ENCODE data around the gene CSH1.
"Not testable (repeated sequence)": the region's sequence is repeated elsewhere in the genome, so short reads cannot be mapped to it uniquely, and the experiment has no call there.

Gene CSH1

DNA sequence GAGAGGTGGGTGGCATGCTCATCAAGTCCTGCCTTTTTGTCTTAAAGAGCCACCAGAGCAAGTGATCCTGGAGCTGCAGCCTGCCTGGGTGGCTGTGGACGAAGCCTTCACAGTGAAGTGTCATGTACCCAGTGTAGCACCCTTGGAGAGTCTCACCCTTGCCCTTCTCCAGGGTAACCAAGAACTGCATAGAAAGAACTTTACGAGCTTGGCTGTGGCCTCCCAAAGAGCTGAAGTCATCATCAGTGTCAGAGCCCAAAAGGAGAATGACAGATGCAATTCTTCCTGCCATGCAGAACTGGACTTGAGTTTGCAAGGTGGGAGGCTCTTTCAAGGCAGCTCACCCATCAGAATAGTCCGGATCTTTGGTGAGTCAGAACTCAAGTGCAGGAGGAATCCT lies 37.1 kb downstream of the CSH1 start:
- DNase-seq (ENCODE audit: extremely low spot score), result no peak
- ChIA-PET CTCF (interaction anchor here (0.8 to 14.1 kb wide), 10 partner anchors 4 to 275 kb away, joined by 3 to 137 read pairs (median 6); partner anchors contain the start of genes GH2 and SMARCD2), POLR2A (no interaction called here)
- TF ChIP-seq, protein P1, sequence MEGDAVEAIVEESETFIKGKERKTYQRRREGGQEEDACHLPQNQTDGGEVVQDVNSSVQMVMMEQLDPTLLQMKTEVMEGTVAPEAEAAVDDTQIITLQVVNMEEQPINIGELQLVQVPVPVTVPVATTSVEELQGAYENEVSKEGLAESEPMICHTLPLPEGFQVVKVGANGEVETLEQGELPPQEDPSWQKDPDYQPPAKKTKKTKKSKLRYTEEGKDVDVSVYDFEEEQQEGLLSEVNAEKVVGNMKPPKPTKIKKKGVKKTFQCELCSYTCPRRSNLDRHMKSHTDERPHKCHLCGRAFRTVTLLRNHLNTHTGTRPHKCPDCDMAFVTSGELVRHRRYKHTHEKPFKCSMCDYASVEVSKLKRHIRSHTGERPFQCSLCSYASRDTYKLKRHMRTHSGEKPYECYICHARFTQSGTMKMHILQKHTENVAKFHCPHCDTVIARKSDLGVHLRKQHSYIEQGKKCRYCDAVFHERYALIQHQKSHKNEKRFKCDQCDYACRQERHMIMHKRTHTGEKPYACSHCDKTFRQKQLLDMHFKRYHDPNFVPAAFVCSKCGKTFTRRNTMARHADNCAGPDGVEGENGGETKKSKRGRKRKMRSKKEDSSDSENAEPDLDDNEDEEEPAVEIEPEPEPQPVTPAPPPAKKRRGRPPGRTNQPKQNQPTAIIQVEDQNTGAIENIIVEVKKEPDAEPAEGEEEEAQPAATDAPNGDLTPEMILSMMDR (IDR thresholded peaks at IDR 0.05; ENCODE audit: control extremely low read depth, extremely low read depth, low read depth, missing control alignments), result no peak

DNA sequence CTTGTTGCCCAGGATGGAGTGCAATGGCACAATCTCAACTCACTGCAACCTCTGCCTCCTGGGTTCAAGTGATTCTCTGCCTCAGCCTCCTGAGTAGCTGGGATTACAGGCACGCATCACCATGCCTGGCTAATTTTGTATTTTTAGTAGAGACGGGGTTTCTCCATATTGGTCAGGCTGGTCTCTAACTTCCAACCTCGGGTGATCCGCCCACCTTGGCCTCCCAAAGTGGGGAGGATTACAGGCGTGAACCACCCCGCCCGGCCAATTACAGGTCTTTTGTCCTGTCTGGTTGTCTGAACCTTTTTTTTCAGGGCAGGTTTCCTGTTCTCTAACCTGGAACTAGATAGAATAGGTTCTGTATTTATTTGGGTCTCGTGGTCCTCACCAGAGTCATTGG lies 39.9 kb downstream of the CSH1 start:
- CTCF ChIA-PET, result interaction anchor here (0.8 to 14.1 kb wide), 2 partner anchors 6 to 10 kb away, joined by 3 to 137 read pairs; no protein-coding TSS in a partner anchor

DNA sequence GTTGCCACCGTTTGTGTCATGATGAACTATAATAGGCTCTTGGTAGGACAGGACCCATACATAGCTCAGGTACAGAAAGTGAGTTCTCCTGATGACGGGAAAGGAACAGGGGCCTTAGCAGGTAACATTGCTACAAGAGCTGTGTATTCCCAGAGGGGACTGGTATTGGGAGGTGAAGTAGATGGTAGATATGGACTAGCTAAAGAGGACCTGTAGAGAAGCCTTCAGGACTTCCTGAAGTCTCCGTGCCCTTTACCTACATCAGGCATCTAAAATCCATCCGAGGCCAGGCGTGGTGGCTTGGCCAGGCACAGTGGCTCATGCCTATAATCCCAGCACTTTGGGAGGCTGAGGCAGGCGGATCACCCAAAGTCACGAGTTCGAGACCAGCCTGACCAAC lies 41.2 kb downstream of the CSH1 start:
- DNase-seq (ENCODE audit: extremely low spot score), result no peak
- TF ChIP-seq, protein P1 (IDR thresholded peaks at IDR 0.05; ENCODE audit: control extremely low read depth, extremely low read depth, low read depth, missing control alignments), result no peak
- ChIA-PET CTCF (interaction anchor here (1.1 to 14.1 kb wide), 2 partner anchors 8 to 14 kb away, joined by 3 to 137 read pairs; no protein-coding TSS in a partner anchor), POLR2A (no interaction called here)

More for the DNA sequence above, 39.9 kb downstream of the CSH1 start:
- POLR2A ChIA-PET, result interaction anchor here (0.7 kb wide), 1 partner anchor 82 kb away, joined by 7 read pairs; no protein-coding TSS in a partner anchor
- DNase-seq (ENCODE audit: extremely low spot score), result not testable (repeated sequence)

DNA sequence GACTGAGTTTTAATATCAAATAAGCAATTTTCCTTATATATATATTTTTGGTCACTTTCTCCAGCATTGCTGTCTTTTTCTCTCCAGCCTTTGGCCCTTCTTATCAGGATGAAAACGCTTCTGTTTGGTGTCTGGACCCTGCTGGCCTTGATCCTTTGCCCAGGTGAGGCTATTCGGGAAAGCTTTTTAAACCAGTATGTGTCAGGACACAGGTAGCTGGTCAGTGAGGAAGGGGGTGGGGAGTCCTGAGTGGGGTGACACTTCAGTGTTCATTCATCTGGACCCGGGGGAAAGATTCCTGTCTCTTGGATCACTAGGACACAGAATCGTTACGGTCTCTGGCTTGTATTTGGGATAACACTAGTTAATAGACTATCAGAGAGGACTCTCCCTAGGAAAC lies 41.7 kb downstream of the CSH1 start:
- POLR2A ChIA-PET, result no interaction called here

DNA sequence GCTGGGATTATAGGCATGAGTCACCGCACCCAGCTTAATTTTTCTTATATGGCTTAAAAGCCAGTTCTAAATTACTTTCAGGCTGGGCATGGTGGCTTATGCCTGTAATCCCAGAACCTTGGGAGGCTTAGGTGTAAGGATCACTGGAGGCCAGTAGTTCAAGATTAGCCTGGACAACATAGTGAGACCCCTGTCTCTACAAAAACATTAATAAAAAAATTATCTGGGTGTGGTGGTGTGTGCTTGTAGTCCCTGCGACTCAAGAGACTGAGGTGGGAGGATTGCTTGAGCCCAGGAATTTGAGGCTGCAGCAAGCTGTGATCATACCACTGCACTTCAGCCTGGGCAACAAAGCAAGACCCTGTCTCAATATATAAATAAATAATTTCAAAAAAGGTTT lies 43.1 kb downstream of the CSH1 start:
- DNase-seq (ENCODE audit: extremely low spot score), result no peak
- CTCF ChIA-PET, result interaction anchor here (14.1 kb wide), 1 partner anchor 10 kb away, joined by 137 read pairs; no protein-coding TSS in a partner anchor
- POLR2A ChIA-PET, result no interaction called here
- TF ChIP-seq, protein P1 (IDR thresholded peaks at IDR 0.05; ENCODE audit: control extremely low read depth, extremely low read depth, low read depth, missing control alignments), result no peak

More for the DNA sequence above, 41.7 kb downstream of the CSH1 start:
- no peak for DNase-seq (ENCODE audit: extremely low spot score)
- TF ChIP-seq, protein P1 (IDR thresholded peaks at IDR 0.05; ENCODE audit: control extremely low read depth, extremely low read depth, low read depth, missing control alignments), result no peak
- CTCF ChIA-PET, result interaction anchor here (1.1 to 14.1 kb wide), 2 partner anchors 8 to 13 kb away, joined by 3 to 137 read pairs; no protein-coding TSS in a partner anchor

DNA sequence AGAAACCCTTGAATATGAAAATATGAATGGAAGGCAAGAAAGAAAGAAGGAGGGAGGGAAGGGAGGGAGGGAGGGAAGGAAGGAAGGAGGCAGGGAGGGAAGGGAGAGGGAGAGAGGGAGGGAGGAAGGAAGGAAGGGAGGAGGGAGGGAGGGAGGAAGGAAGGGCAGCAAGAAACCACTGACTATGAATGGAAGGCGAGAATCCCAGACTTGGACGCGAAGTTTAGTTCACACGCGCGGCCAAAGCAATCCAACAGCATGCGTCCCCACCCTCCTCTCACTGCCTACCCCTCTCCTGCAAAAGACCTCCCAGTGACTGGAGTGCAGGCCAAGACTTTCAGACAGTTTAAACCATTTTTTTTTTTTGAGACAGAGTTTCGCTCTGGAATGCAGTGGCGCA lies 46.0 kb downstream of the CSH1 start:
- CTCF ChIA-PET, result interaction anchor here (1.1 to 14.1 kb wide), 2 partner anchors 12 to 15 kb away, joined by 3 to 137 read pairs; no protein-coding TSS in a partner anchor
- TF ChIP-seq, protein P1 (IDR thresholded peaks at IDR 0.05; ENCODE audit: control extremely low read depth, extremely low read depth, low read depth, missing control alignments), result no peak
- POLR2A ChIA-PET, result interaction anchor here (0.9 kb wide), 1 partner anchor 155 kb away, joined by 4 read pairs; no protein-coding TSS in a partner anchor
- DNase-seq (ENCODE audit: extremely low spot score), result no peak
